Activated effector memory CD4-positive, alpha-beta T cell treated with anti-CD3 and anti-CD28 coated beads, Interleukin-2, amount 50 U/mL, for 16 hours (primary cell): Measurements from ENCODE around the gene RPL29.
"Not testable (repeated sequence)": the region's sequence is repeated elsewhere in the genome, so short reads cannot be mapped to it uniquely, and the experiment has no call there.

Experiments used
- DNase-seq: peaks from one replicate; pipeline ENCODE4 v3.0.0-alpha.2; 2020

The RPL29 gene

DNA sequence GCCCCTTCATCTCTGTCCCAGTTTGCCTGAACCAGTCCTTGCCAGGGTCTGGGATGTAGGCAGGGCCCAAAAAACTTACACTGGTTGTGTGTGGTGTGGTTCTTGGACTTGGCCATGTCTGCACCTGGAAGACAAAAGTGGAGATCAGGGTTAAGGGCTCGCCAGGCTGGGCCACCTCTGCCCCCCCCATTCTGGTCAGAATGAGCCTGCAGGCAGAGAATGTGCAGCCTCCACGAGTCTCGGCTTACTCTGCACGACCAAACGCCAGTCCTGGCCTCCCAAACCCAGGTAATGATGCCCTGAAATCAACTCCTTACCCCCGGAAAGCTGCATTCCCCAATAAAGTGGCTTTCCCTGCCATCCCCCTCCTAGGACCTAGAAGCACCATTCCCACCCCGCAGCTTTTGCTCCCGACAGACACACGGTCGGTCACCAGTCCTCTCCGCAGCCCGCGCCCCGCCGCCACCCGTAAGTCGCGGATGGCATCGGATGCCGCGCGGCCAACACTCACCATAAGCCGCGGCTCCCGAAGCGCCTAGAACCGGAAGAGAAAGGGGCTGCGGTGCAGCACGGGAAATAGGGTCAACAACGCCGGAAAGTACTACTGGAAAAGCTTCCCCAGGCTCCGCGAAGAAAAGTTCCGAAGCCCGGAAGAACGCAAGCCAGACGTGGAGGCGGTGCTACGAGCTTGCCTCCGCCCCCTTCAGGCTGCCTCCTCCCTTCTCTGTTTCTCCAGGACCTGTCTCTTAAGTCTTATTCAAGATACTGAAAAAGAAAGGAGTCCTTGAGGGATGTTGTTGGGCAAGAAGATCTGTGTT lies at the start of gene RPL29:
Gene RPL29, minus strand, starts transcription at position 550 of the 818 bp plus-strand sequence. Its CDS starts 434 bp downstream, at position 116.
- DNase-seq, result peak; percentile 96

DNA sequence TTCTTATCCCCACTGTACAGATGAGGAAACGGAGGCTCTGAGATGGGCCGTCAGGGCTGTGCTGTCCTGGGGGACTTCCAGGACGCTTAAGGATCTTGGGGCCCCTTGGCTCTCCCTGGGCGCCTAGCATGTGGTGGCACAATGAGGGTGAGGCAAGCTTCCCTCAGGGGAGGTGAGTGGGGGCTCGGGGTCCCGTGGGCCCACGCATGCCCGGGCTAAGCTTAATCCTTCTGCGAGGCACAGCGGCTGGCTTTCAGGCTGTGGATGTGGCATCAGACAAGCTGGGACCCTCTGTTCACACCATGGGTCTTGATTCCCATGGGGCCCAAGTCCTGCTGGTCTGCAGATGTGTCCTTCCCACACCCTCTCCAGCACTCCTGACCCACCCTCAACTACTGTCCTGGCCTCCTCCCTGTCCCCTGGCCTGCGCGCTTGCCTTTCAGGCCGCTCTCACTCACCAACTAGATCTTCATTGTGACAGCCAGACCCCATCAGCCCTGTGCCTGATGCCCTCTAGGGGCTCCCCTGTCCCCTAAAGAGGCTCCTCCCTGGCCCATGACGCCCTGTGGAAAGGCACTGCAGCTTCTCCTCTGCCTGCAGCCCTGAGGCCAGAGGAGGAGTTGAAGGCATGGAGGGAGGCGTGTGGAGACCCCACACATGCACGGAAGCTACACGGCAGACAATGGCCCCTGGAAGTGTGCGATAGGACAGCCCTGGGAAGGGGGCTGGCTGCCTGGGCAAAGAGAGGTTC lies 49.3 kb upstream of the RPL29 start:
- no peak for DNase-seq

GRCh38 chr3:52043750-52044149 lies 48.1 kb upstream of the RPL29 start:
- no peak for DNase-seq

GRCh38 chr3:52043039-52043438 lies 47.3 kb upstream of the RPL29 start:
- not testable (repeated sequence) for DNase-seq

- DNase-seq, result no peak
Measured at GRCh38 chr3:52041118-52041731, 45.5 kb upstream of the RPL29 start.

GRCh38 chr3:52040600-52040999 lies 44.9 kb upstream of the RPL29 start:
- DNase-seq, result no peak

- no peak for DNase-seq
Measured at GRCh38 chr3:52039846-52040245, 44.2 kb upstream of the RPL29 start.

DNA sequence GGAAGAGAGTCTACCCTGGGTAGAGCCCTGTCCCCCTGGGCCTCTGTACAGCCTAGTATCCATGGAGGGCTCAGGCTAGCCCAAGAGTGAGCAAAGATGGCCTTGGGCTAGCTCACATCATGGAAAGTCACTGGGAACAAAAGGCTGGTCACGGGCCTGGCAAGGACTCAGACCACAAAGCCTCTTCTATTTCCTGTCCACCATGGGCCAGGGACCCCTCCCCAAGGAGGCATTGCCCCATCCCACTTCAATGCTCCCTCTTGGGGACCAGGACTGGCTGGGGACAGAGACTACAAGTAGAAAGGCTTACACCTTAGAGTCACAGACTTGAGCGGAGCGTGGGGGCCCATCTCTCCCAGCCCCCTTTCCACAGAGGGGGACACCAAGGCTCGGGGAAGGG lies 43.7 kb upstream of the RPL29 start:
- no peak for DNase-seq

GRCh38 chr3:52038227-52038626 lies 42.5 kb upstream of the RPL29 start:
- DNase-seq, result no peak

- no peak for DNase-seq
Measured at GRCh38 chr3:52037291-52037690, 41.6 kb upstream of the RPL29 start.

DNA sequence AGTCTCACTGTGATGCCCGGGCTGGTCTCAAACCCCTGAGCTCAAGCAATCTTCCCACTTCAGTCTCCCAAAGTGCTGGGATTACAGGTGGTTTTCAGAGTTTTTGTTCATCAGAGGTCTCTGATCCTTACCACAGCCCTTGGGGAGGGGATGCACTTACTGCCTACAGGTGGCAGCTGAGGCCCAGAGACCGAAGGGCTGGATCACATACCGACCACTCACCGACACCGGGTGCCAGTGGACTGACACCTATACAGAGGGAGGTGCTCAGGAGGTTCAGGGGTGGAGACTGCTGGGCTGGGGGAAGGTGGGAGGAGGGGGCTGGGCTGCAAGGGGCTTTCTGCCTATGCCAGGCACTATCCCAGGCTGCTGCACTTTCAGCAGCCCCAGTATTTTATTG lies 41.1 kb upstream of the RPL29 start:
- DNase-seq, result no peak

DNA sequence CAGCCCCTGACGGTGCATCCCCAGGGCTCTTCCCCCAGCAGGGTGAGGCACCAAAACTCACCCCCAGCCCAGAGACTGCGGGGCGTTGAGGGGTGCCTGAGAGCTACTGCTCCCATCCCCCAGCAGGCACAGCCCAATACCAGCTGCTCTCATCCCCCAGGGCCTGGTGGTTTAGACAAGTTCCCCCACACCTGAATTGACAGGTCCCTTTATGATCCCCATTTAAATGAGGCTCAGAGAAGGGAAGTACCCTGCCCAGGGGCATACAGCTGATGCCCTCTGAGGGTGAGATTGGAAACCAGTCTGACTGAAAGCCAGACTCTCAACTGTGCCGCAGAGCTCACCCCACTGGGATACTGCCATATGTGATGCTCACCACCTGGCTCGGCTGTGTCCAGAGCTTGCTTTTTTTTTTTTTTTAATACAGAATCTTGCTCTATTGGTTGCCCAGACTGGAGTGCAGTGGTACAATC lies 40.6 kb upstream of the RPL29 start:
- DNase-seq, result no peak

DNA sequence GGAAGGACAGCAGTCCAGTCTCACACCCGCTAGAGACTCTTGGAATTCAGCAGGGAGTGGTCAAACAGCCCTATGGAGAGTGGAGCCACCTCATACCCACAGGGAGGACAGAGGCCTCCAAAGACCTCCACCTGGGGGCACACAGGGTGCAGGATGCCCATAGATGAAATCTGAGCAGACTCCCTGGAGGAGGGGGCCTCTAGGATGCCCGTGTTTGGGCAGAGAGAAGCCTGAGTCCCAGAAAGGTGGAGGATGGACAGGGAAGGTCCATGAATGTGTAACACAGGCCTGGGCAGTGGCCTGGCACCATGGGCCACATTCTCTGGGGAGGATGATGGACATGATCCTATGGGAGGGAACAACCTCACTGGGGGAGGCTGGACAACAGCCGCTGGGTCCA lies 39.0 kb upstream of the RPL29 start:
- no peak for DNase-seq

DNA sequence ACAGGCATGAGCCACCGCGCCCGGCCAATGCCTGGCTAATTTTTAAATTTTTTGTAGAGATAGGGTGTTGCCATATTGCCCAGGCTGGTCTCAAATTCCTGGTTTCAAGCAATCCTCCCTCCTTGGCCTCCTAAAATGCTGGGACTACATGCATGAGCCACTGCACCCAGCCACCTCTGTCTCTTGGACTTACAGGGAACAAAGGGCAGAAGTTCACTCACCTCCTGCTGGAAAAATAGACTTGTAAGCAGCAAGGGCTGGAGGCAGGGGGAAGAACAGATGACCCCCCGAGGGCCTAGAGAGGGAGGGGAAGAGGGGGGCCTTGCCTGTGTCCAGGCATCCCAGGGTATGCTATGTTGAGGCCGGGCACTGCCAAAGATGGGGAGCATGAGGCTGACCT lies 38.5 kb upstream of the RPL29 start:
- DNase-seq, result no peak

DNA sequence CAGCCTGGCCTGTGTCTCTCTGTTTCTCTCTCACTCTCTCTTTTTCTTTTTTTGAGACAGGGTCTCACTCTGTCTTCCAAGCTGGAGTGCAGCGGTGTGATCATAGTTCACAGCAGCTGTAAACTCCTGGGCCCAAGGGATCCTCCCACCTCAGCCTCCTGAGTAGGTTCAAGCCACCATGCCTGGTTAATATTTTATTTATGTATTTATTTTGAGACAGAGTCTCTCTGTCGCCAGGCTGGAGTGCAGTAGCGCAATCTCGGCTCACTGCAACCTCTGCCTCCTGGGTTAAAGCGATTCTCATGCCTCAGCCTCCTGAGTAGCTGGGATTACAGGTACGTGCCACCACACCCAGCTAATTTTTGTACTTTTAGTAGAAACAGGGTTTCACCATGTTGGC lies 38.1 kb upstream of the RPL29 start:
- not testable (repeated sequence) for DNase-seq

DNA sequence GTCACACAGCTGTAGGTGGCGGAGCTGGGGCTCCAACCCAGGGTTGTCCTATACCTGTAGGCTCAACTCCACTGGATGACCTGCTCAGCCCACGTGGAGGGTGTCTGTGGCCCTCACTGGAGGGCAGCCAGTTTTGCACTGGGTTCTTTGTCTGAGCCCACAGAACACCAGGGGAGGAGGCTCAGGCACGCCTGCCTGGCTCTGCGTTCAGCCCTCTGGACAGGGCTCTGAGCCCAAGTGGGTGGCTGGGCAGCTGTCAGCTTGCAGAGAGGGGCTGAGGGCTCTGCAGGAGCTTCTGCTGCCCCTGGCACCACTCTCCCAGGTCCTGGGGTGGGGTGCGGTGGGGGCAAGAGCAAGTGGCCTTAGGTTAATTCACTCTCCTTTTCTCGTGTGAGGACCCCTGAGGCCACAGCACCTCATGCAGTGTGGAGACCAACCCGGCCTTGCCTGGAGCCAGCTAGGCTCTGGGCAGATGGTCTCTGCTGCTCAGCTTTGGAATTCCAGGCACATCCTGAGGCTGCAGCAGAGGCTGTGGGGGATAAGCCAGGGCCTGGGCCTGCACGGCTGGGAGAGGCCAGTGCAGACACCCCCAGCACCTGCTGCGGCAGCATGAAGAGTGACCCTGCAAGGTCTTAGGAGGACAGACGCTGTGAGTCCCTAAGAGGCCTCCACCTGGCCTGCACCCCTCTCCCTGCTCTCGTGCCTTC lies 37.2 kb upstream of the RPL29 start:
- no peak for DNase-seq

GRCh38 chr3:52031896-52032295 lies 36.2 kb upstream of the RPL29 start:
- no peak for DNase-seq

- no peak for DNase-seq
Measured at GRCh38 chr3:52030714-52031310, 35.1 kb upstream of the RPL29 start.

GRCh38 chr3:52029535-52029934 lies 33.8 kb upstream of the RPL29 start:
- DNase-seq, result no peak

GRCh38 chr3:52029053-52029452 lies 33.4 kb upstream of the RPL29 start:
- no peak for DNase-seq

DNA sequence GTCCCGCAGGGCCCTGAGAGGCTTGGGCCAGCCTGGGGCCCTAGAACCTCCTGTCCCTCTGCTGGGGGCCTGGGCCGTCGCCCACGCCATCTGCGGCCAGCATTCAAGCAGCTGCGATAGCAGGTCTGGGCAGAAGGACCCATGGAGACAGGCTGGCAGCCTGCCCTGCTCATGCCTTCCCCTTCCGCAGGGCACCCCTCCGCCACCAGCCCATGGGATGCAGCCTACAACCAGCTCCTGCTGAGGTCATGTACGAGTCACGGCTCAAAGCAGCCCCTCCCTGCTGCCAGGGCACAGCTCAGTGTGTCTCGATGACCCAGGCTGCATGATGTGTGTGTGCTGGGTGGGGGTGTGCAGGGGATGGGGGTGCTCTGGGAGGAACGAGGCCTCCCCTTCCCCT lies 32.9 kb upstream of the RPL29 start:
- no peak for DNase-seq

GRCh38 chr3:52026041-52026440 lies 30.3 kb upstream of the RPL29 start:
- DNase-seq, result no peak

GRCh38 chr3:52025453-52025852 lies 29.8 kb upstream of the RPL29 start:
- DNase-seq, result no peak
